GM19372 (cell line): ENCODE measurements around the gene MYO1E.
"Not testable (repeated sequence)": the region's sequence is repeated elsewhere in the genome, so short reads cannot be mapped to it uniquely, and the experiment has no call there.

Experiments
- ATAC-seq: cut with Tn5 transposase; IDR thresholded peaks from one replicate; pipeline ENCODE4 v1.9.1; 2021; ENCODE audit warnings: mild to moderate bottlenecking, low read depth, moderate library complexity; ENCODE audit not compliant: unreplicated experiment

The MYO1E gene

DNA sequence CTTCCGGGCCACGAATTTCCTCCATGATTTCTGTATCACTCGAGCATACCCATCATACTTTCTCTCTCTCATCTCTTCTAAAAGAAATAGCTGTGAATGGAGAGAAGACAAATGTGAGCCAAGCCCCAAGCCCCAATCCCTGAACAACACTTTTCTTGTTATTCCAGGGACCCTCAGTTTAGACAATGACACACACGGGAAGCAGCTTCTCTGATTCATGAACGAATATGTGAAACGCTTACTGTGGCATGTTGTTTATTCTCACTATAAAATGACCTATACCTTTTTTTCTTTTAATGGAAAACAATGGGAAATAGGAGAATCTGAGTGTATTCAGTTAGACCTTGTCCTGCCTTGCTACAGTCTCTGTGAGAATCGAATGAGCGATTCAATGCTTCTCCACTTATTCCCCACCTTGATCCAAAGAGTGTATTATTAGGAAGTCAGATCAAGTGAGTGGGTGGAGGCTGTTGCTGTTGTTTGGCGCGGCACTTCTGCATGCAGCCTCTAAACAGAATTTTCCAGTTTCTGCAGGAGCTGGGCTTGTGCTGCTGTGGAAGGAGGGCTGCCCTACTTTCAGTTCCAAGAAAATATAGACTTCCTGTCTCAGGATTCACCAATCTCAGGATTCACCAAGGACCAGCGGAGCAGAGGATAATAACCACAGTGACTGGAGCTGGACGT lies 198.4 kb downstream of the MYO1E start:
- no peak for ATAC-seq

- ATAC-seq = no peak
Observed at GRCh38 chr15:59173194-59173593, 199.5 kb downstream of the MYO1E start.

DNA sequence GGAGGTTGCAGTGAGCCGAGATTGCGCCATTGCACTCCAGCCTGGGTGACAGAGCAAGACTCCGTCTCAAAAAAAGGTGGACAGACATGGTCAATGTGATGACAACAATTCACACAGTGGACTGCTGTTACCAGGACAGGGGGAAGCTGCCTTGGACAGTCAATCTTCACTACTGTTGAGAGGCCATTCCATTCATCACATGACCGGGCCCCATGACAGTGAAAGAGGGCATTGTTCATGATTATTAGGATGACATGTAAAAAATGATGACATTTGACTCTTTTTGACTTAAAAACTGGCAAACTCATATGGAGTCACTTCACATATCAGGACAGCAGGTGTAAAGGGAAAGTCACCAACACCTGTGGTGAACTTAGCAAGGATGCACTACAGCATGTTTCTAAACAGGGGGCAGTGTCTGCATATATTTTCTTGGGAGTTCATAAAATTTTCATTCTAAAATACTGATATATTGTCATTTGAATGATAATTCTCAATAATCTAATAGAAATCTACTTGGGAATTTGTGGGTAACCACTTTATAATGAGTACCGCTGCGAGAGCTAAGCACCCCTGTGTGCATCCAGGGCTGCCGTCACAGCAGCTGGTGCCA lies 200.3 kb downstream of the MYO1E start:
- no peak for ATAC-seq

DNA sequence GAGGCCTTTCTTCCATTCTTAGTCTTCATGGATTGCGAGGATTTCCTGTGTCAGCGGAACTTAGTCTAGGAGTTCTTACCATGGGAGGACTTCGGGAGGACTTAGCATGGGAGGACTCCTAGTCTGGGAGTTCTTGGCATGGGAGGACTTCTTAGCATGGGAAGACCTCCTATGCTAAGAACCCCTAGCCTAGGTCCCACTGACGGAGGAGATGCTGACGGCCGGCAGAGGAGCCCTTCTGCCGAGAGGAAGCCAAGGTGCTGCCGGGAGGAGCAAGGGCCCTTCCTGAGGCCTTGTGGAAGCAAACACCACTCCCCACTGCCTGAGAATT lies 201.6 kb downstream of the MYO1E start:
- no peak for ATAC-seq

GRCh38 chr15:59170295-59171066 lies 202.2 kb downstream of the MYO1E start:
- ATAC-seq = no peak

DNA sequence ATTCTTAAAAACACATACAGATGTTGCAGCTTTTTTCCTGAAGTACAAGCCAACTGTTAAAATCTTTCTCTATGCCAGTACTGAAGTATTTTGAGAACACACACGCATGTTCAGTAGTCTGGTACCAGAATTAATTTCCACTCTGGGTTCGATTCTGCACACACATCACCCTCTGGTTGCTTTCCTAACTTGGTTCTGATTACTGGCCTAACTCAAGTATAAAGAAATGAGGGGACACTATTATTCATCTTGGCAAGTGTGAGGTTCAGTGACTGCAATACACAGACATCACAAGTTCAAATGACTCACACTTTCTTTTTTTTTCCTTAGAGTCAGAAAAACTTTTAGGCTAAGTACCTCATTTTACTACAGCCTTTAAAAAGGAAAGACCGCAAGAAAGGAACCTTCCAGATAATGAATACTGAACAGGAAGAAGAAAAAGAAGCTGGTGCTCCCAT lies 203.4 kb downstream of the MYO1E start:
- no peak for ATAC-seq

DNA sequence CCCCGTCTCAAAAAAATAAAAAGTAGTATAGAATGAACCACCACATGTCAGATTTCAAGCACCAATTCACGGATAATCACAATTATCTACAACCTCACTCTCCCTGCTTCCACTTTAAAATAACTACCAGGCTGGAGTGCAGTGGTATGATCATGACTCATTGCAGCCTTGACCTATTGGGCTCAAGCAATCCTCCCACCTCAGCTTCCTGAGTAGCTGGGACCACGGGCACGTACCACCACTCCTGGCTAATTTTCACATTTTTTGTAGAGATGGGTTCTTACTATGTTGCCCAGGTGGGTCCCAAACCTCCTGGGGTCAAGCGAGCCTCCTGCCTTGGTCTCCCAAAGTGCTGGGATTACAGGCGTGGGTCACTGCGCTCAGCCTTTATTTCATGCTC lies 204.1 kb downstream of the MYO1E start:
- no peak for ATAC-seq

- ATAC-seq = no peak
Observed at GRCh38 chr15:59166601-59167265, 205.9 kb downstream of the MYO1E start.

DNA sequence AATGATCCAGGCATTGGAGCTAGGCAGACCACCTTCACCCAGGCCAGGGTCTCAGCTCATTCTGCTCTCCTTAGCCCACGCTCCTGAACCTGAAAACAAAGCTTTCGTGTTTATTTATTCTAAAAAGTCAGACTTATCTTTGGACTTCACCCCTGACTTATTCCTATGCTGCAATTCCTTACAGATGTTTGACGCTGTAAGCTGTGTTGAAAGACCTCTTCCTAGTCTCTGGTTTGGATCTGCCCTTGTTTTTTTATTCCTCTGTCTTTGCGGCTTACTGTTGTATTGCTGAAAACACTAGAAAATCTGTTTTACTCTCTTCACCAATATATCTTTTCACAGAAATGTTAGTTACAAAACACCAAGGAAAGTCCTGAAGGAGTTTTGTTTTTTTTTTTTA lies 206.5 kb downstream of the MYO1E start:
- no peak for ATAC-seq

DNA sequence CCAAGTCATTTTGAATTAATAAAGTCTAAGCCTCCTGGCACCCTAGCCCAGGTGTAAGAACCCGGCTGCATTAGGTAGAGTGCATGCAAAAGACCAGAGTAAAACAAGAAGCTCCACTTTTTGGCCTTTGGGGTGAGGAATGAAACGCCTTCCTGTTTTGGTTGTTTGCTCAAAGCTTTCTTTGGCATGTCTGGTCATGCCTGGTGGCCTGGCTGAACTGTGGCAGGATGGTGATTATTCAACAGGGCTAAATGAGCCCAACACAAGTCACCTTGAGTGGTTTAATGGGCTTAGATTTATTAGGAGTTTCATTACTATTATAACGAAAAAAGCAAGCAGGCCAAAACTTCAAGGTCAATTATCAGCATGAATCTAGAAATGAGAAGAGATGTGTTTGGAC lies 206.9 kb downstream of the MYO1E start:
- no peak for ATAC-seq

GRCh38 chr15:59162080-59162479 lies 210.6 kb downstream of the MYO1E start:
- not testable (repeated sequence) for ATAC-seq

- no peak for ATAC-seq
Observed at GRCh38 chr15:59160880-59161593, 211.6 kb downstream of the MYO1E start.

DNA sequence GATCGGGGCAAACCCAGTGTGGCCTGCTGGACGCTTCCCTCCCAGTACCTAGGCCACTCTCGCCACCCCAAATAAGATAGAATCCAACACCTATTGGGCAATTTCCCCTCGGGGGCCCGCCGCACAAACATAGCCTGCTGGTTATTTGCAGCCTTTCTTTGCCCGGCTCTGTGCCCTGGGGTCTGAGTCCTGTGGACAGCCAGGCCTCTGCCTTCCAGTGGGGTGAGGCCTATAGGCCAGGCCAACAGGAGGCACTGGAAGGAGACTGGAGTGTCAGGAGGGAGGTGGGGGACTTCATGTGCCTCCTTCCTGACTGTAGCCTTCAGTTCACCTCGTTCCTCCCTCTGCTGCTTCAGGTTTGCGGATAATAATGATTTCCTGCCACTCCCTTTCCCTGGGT lies 213.5 kb downstream of the MYO1E start:
- no peak for ATAC-seq

DNA sequence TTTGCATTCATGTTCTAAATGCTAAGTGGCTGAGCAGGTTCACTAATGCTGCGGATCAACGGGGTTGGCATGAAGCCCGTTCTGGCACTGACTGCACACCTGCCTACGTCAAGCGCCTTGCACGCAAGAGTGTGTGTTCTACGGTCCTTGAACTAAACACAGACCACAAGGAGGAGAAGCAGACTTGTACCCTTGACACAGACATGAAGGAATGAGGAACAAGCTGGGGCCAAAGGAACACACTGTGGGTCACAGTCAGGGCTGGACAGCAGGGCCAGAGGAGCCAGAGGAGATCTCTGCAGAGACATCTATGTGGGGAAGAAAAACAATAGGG lies 214.0 kb downstream of the MYO1E start:
- no peak for ATAC-seq

- no peak for ATAC-seq
Observed at GRCh38 chr15:59157840-59158700, 214.6 kb downstream of the MYO1E start.

- no peak for ATAC-seq
Observed at GRCh38 chr15:59157396-59157795, 215.3 kb downstream of the MYO1E start.

GRCh38 chr15:59155431-59155830 lies 217.2 kb downstream of the MYO1E start:
- ATAC-seq = no peak

- ATAC-seq = no peak
Observed at GRCh38 chr15:59154243-59154642, 218.4 kb downstream of the MYO1E start.

GRCh38 chr15:59153466-59153865 lies 219.2 kb downstream of the MYO1E start:
- no peak for ATAC-seq
